Uterus (tissue), 2 donors: Measurements from ENCODE around the gene C1orf21.

Source experiments
- CTCF ChIP-seq, 4 experiments: fragments of 200-600 bp in 2 of 4; fragments of 450-650 bp in 2 of 4; sonication (generic) in 2 of 4; IDR thresholded peaks; one replicate each; pipeline ENCODE4 v1.5.1; 2016 to 2019; ENCODE audit warnings: antibody characterized with exemption in 4 of 4, mild to moderate bottlenecking in 2 of 4, moderate library complexity in 1 of 4
- POLR2A ChIP-seq, 2 donors: fragments of 450-650 bp; IDR thresholded peaks; one replicate each; pipeline ENCODE4 v1.6.1; 2016; ENCODE audit warnings: antibody characterized with exemption in 2 of 2, mild to moderate bottlenecking in 1 of 2, moderate library complexity in 1 of 2

GRCh38 chr1:184665360-184665759, 278.5 kb downstream of the C1orf21 start:
- no peak for TF ChIP-seq CTCF (IDR thresholded peaks at IDR 0.05)
- no peak for TF ChIP-seq POLR2A (IDR thresholded peaks at IDR 0.05)
